Suprapubic skin (tissue), 3 donors: ENCODE data around the gene NPAS2.

Experiments used
- CTCF ChIP-seq, 2 donors: fragments of 200-600 bp in 1 of 2; fragments of 450-650 bp in 1 of 2; sonication (generic) in 1 of 2; IDR thresholded peaks; one replicate each; pipeline ENCODE4 v1.5.1; 2016 to 2019; ENCODE audit warnings: antibody characterized with exemption in 2 of 2, mild to moderate bottlenecking in 1 of 2, moderate library complexity in 1 of 2
- EP300 ChIP-seq: sonication (generic); formaldehyde crosslinking; IDR thresholded peaks from one replicate; pipeline ENCODE4 v1.6.1; 2017; ENCODE audit warnings: antibody characterized with exemption

- TF ChIP-seq EP300 (no peak), CTCF (IDR thresholded peaks at IDR 0.05) (no peak)
Measured at GRCh38 chr2:100990650-100991403, 170.9 kb downstream of the NPAS2 start.
